ENCODE data around the gene SLC22A14. TPM values are rescaled to one million over a fixed set of nuclear protein-coding genes. Genes with fewer than 3 reads are reported as not detected.

SLC22A14 gene
- total RNA-seq, 1 experiment from 2014 or later, result 0.13 TPM

DNA sequence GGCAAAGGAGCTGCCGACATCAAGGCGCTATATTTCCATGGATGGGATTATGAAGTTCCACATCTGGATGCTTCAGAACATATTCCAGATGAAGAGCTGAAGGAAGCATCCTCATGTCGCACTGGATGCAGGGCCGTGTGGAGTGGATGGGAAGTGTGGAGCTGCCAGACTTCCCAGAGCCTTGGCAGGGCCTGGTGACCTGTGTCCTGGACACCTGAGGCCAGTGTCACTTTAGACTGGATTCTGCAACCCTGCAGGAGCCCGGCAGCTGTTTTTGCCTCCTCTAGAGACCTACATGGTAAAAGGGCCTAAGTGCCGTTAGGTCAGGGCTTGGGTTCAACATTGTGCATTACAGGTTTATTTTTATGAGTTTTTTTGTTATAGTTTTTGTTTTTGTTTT lies 53.2 kb downstream of the SLC22A14 start:
- BruUV-seq (replicated peaks), result no TSS peak
- ChIA-PET POLR2A (no interaction called here), CTCF (no interaction called here)
- no peak for ATAC-seq
- no peaks in the 10 kb centered on the region for H3K4me1 ChIP-seq (ENCODE audit: control insufficient read depth, insufficient read depth, low read length)
- intact Hi-C loops (cut with micrococcal nuclease; ENCODE audit: unreplicated experiment) (no loop called here), in situ Hi-C loops (cut with HindIII; ENCODE audit: low pct_unique_long_range_greater_than_20kb, low sequenced_read_pairs) (no loop called here)
- no peak overlapping the region for H3K27ac ChIP-seq (ENCODE audit: low read length)
- no peak overlapping the region for H3K4me3 ChIP-seq (ENCODE audit: low read depth in 2 of 2, low read length in 2 of 2)
- TF ChIP-seq, protein P1, sequence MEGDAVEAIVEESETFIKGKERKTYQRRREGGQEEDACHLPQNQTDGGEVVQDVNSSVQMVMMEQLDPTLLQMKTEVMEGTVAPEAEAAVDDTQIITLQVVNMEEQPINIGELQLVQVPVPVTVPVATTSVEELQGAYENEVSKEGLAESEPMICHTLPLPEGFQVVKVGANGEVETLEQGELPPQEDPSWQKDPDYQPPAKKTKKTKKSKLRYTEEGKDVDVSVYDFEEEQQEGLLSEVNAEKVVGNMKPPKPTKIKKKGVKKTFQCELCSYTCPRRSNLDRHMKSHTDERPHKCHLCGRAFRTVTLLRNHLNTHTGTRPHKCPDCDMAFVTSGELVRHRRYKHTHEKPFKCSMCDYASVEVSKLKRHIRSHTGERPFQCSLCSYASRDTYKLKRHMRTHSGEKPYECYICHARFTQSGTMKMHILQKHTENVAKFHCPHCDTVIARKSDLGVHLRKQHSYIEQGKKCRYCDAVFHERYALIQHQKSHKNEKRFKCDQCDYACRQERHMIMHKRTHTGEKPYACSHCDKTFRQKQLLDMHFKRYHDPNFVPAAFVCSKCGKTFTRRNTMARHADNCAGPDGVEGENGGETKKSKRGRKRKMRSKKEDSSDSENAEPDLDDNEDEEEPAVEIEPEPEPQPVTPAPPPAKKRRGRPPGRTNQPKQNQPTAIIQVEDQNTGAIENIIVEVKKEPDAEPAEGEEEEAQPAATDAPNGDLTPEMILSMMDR (IDR thresholded peaks at IDR 0.05), result no peak
- TF ChIP-seq TCF7L2 (IDR thresholded peaks at IDR 0.05; ENCODE audit: low read depth, low read length) (no peak), SIN3A (IDR thresholded peaks at IDR 0.05; ENCODE audit: borderline replicate concordance, insufficient read depth, low read depth, low read length) (no peak)
- TF ChIP-seq, protein P2, sequence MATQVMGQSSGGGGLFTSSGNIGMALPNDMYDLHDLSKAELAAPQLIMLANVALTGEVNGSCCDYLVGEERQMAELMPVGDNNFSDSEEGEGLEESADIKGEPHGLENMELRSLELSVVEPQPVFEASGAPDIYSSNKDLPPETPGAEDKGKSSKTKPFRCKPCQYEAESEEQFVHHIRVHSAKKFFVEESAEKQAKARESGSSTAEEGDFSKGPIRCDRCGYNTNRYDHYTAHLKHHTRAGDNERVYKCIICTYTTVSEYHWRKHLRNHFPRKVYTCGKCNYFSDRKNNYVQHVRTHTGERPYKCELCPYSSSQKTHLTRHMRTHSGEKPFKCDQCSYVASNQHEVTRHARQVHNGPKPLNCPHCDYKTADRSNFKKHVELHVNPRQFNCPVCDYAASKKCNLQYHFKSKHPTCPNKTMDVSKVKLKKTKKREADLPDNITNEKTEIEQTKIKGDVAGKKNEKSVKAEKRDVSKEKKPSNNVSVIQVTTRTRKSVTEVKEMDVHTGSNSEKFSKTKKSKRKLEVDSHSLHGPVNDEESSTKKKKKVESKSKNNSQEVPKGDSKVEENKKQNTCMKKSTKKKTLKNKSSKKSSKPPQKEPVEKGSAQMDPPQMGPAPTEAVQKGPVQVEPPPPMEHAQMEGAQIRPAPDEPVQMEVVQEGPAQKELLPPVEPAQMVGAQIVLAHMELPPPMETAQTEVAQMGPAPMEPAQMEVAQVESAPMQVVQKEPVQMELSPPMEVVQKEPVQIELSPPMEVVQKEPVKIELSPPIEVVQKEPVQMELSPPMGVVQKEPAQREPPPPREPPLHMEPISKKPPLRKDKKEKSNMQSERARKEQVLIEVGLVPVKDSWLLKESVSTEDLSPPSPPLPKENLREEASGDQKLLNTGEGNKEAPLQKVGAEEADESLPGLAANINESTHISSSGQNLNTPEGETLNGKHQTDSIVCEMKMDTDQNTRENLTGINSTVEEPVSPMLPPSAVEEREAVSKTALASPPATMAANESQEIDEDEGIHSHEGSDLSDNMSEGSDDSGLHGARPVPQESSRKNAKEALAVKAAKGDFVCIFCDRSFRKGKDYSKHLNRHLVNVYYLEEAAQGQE (IDR thresholded peaks at IDR 0.05; ENCODE audit: insufficient read depth in 1 of 2, low read depth in 2 of 2, low read length in 1 of 2), result no peak
- H3K36me3 ChIP-seq (ENCODE audit: control insufficient read depth, insufficient read depth, low read length), result no peaks in the 10 kb centered on the region
- H3K9me3 ChIP-seq (ENCODE audit: control insufficient read depth, insufficient read depth, low read depth, low read length), result no peaks in the 10 kb centered on the region
- no peak for DNase-seq (ENCODE audit: low read depth, low spot score)
- no peaks in the 10 kb centered on the region; the same call in 1 of the 2 replicates for H3K27me3 ChIP-seq (ENCODE audit: control insufficient read depth, insufficient read depth, low read length)

DNA sequence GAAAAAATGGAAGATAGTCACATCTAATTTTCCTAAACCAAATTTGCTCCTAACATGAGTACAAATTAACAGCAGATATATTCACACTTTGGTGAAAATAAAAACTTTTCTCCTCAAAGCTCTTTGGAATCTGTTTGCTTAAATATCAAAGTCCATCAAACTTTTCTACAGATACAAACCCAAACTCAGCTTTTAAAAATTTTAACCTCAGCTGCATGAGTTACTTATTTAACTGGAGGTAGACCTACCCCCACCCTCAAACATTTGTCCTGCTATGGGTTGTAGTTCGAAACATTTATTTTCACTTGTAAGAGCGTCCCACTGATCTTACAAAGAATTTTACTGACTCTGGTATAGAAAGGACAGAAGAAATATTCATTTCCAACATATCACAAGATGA lies 55.6 kb downstream of the SLC22A14 start:
- H3K27me3 ChIP-seq (ENCODE audit: control insufficient read depth, insufficient read depth, low read length), result no peaks in the 10 kb centered on the region; the same call in 1 of the 2 replicates
- no peaks in the 10 kb centered on the region for H3K4me1 ChIP-seq (ENCODE audit: control insufficient read depth, insufficient read depth, low read length)
- TF ChIP-seq, protein P1 (IDR thresholded peaks at IDR 0.05), result no peak
- no peak for TF ChIP-seq TCF7L2 (IDR thresholded peaks at IDR 0.05; ENCODE audit: low read depth, low read length)
- no peak for TF ChIP-seq SIN3A (IDR thresholded peaks at IDR 0.05; ENCODE audit: borderline replicate concordance, insufficient read depth, low read depth, low read length)
- TF ChIP-seq POLR2AphosphoS5 (IDR thresholded peaks at IDR 0.05; ENCODE audit: low read depth, low read length), result no peak
- TF ChIP-seq, protein P2 (IDR thresholded peaks at IDR 0.05; ENCODE audit: insufficient read depth in 1 of 2, low read depth in 2 of 2, low read length in 1 of 2), result no peak
- H3K27ac ChIP-seq (ENCODE audit: low read length), result no peak overlapping the region
- POLR2A ChIA-PET, result no interaction called here
- intact Hi-C loops (cut with micrococcal nuclease; ENCODE audit: unreplicated experiment) (no loop called here), in situ Hi-C loops (cut with HindIII; ENCODE audit: low pct_unique_long_range_greater_than_20kb, low sequenced_read_pairs) (no loop called here)
- no peak overlapping the region for H3K4me3 ChIP-seq (ENCODE audit: low read depth in 2 of 2, low read length in 2 of 2)
- BruUV-seq (replicated peaks), result no TSS peak
- CTCF ChIA-PET, result no interaction called here
- ATAC-seq, result no peak
- no peaks in the 10 kb centered on the region for H3K36me3 ChIP-seq (ENCODE audit: control insufficient read depth, insufficient read depth, low read length)
- DNase-seq (ENCODE audit: low read depth, low spot score), result no peak
- no peaks in the 10 kb centered on the region for H3K9me3 ChIP-seq (ENCODE audit: control insufficient read depth, insufficient read depth, low read depth, low read length)

All from Panc1 (cell line).